PFSK-1 (cell line): Measurements from ENCODE around the gene G0S2.

ENCODE experiments used
- POLR2AphosphoS5 ChIP-seq: IDR thresholded peaks from 2 replicates; pipeline ENCODE4 v1.6.1; 2012; ENCODE audit warnings: low read depth, mild to moderate bottlenecking, control low read depth, low read length, moderate library complexity
- TAF1 ChIP-seq: IDR thresholded peaks from 2 replicates; pipeline ENCODE4 v1.6.1; 2012; ENCODE audit warnings: low read length, control low read depth, borderline replicate concordance; ENCODE audit not compliant: insufficient read depth
- TF ChIP-seq, protein P1 (sequence below), 2 experiments: IDR thresholded peaks; 2 replicates each; pipeline versions ENCODE4 v1.6.1 to v1.8.0; 2011 to 2012; ENCODE audit warnings: low read depth in 2 of 2, low read length in 2 of 2, control low read depth in 1 of 2, inconsistent platforms in 1 of 2, mild to moderate bottlenecking in 1 of 2, moderate library complexity in 1 of 2; ENCODE audit not compliant: insufficient read depth in 1 of 2

DNA sequence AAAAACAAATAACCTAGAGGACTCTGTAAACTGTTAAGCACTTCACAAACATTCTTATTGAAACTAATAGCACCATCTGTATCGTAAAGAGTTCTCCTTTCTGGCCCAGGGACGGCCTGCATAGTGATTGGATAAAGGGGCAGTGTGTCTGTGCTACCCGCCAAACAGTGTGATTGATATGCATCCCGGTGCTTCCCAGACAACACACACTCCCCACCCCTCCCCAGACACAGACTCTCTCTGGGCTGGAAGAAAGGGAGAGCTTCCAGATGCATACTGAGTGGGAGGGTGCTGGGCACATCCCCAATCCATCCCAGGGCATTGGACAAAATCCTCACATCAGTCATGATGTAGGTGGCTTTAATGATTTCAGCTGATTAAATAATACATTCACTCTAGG lies 33.1 kb downstream of the G0S2 start:
- TF ChIP-seq, protein P1, sequence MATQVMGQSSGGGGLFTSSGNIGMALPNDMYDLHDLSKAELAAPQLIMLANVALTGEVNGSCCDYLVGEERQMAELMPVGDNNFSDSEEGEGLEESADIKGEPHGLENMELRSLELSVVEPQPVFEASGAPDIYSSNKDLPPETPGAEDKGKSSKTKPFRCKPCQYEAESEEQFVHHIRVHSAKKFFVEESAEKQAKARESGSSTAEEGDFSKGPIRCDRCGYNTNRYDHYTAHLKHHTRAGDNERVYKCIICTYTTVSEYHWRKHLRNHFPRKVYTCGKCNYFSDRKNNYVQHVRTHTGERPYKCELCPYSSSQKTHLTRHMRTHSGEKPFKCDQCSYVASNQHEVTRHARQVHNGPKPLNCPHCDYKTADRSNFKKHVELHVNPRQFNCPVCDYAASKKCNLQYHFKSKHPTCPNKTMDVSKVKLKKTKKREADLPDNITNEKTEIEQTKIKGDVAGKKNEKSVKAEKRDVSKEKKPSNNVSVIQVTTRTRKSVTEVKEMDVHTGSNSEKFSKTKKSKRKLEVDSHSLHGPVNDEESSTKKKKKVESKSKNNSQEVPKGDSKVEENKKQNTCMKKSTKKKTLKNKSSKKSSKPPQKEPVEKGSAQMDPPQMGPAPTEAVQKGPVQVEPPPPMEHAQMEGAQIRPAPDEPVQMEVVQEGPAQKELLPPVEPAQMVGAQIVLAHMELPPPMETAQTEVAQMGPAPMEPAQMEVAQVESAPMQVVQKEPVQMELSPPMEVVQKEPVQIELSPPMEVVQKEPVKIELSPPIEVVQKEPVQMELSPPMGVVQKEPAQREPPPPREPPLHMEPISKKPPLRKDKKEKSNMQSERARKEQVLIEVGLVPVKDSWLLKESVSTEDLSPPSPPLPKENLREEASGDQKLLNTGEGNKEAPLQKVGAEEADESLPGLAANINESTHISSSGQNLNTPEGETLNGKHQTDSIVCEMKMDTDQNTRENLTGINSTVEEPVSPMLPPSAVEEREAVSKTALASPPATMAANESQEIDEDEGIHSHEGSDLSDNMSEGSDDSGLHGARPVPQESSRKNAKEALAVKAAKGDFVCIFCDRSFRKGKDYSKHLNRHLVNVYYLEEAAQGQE (IDR thresholded peaks at IDR 0.05; ENCODE audit: insufficient read depth in 1 of 2, low read depth in 2 of 2, low read length in 2 of 2) = no peak
- TF ChIP-seq POLR2AphosphoS5 (no peak), TAF1 (no peak)
